IMR-90 (cell line): Measurements from ENCODE around the gene SLC16A4. TPM values are rescaled to one million over a fixed set of nuclear protein-coding genes. Genes with fewer than 3 reads are reported as not detected.
"Not testable (repeated sequence)": the region's sequence is repeated elsewhere in the genome, so short reads cannot be mapped to it uniquely, and the experiment has no call there.

ENCODE experiments used
- ATAC-seq: fragments of 200-7000 bp; cut with Tn5 transposase; 2 replicates; pipeline ENCODE4 v1.9.1; 2020; ENCODE audit warnings: low read depth, mild to moderate bottlenecking, moderate library complexity
- BruUV-seq: library from RNA; stranded (reverse); fragments of 400-500 nt; replicated peaks from 2 replicates; lab custom pipeline; 2021; lab: Mats Ljungman, UMichigan
- CTCF ChIA-PET: fragments of 300-600 bp; formaldehyde crosslinking; extraction: SDS; loops from one replicate; lab custom pipeline; 2021; ENCODE audit warnings: antibody characterized with exemption; lab: Yijun Ruan, JAX
- POLR2A ChIA-PET: fragments of 300-600 bp; sonication (Branson Sonifier 250); formaldehyde crosslinking; loops from one replicate; lab custom pipeline; 2022; ENCODE audit warnings: antibody characterized with exemption; ENCODE audit not compliant: unreplicated experiment; lab: Charles Lee
- DNase-seq: peaks from one replicate; pipeline ENCODE4 v3.0.0; 2013
- H2AFZ ChIP-seq: replicated peaks from 2 replicates; pipeline ENCODE3; 2013; ENCODE audit warnings: low read length, mild to moderate bottlenecking; ENCODE audit not compliant: poor library complexity
- H2AK5ac ChIP-seq: 2 replicates; pipeline ENCODE4 v1.6.1; 2013; ENCODE audit warnings: low read depth, low read length, inconsistent platforms
- H2AK9ac ChIP-seq: replicated peaks from 2 replicates; pipeline ENCODE3; 2013; ENCODE audit warnings: mild to moderate bottlenecking, low read depth, low read length, moderate library complexity; ENCODE audit not compliant: poor library complexity
- H2BK120ac ChIP-seq: 2 replicates; pipeline ENCODE4 v1.6.1; 2013; ENCODE audit warnings: low read depth, low read length, inconsistent platforms
- H2BK15ac ChIP-seq: 3 replicates; pipeline ENCODE4 v1.6.1; 2013; ENCODE audit warnings: low read depth, low read length, inconsistent platforms
- H2BK20ac ChIP-seq: 2 replicates; pipeline ENCODE4 v1.6.1; 2013; ENCODE audit warnings: low read depth, mild to moderate bottlenecking, inconsistent platforms, low read length, moderate library complexity
- H2BK5ac ChIP-seq: 2 replicates; pipeline ENCODE4 v1.6.1; 2013; ENCODE audit warnings: mild to moderate bottlenecking, low read depth, low read length, inconsistent platforms; ENCODE audit not compliant: poor library complexity, severe bottlenecking
- H3K14ac ChIP-seq: replicated peaks from 2 replicates; pipeline ENCODE4 v1.6.1; 2013; ENCODE audit warnings: low read depth, low read length, inconsistent platforms
- H3K18ac ChIP-seq: 2 replicates; pipeline ENCODE4 v1.6.1; 2013; ENCODE audit warnings: low read depth, low read length, control low read depth
- H3K23ac ChIP-seq: 2 replicates; pipeline ENCODE4 v1.6.1; 2013; ENCODE audit warnings: low read depth, low read length, inconsistent platforms
- H3K27ac ChIP-seq: 2 replicates; pipeline ENCODE4 v1.5.1; 2013; ENCODE audit warnings: mild to moderate bottlenecking, control low read depth, low read length; ENCODE audit not compliant: insufficient read depth
- H3K27me3 ChIP-seq: 2 replicates; pipeline ENCODE4 v1.6.1; 2013; ENCODE audit warnings: low read length; ENCODE audit not compliant: control insufficient read depth, insufficient read depth
- H3K36me3 ChIP-seq: 2 replicates; pipeline ENCODE4 v1.6.1; 2013; ENCODE audit warnings: low read length, mixed read lengths; ENCODE audit not compliant: control insufficient read depth, insufficient read depth
- H3K4ac ChIP-seq: 2 replicates; pipeline ENCODE4 v1.6.1; 2013; ENCODE audit warnings: low read depth, low read length, inconsistent platforms
- H3K4me1 ChIP-seq: 2 replicates; pipeline ENCODE4 v1.6.1; 2013; ENCODE audit warnings: low read length, mixed read lengths; ENCODE audit not compliant: control insufficient read depth, insufficient read depth
- H3K4me2 ChIP-seq: 2 replicates; pipeline ENCODE4 v1.6.1; 2013; ENCODE audit warnings: low read depth, mild to moderate bottlenecking, control low read depth, low read length, moderate library complexity
- H3K4me3 ChIP-seq: 2 replicates; pipeline ENCODE4 v1.5.1; 2013; ENCODE audit warnings: low read depth, mild to moderate bottlenecking, control low read depth, low read length, moderate library complexity; ENCODE audit not compliant: insufficient read depth
- H3K56ac ChIP-seq: 2 replicates; pipeline ENCODE4 v1.6.1; 2013; ENCODE audit warnings: low read length, inconsistent platforms; ENCODE audit not compliant: insufficient read depth; ENCODE audit errors: extremely low read depth
- H3K79me1 ChIP-seq, 2 experiments: 2 replicates each; pipeline ENCODE4 v1.6.1; 2013; ENCODE audit warnings: low read length in 2 of 2, inconsistent platforms in 1 of 2, low read depth in 1 of 2
- H3K9ac ChIP-seq: 2 replicates; pipeline ENCODE4 v1.6.1; 2013; ENCODE audit warnings: low read depth, low read length, control low read depth
- H3K9me1 ChIP-seq: 2 replicates; pipeline ENCODE4 v1.6.1; 2013; ENCODE audit warnings: low read length, inconsistent platforms; ENCODE audit not compliant: insufficient read depth
- H3K9me3 ChIP-seq: 2 replicates; pipeline ENCODE4 v1.6.1; 2013; ENCODE audit warnings: low read length; ENCODE audit not compliant: control insufficient read depth, insufficient read depth
- H4K20me1 ChIP-seq: 2 replicates; pipeline ENCODE4 v1.6.1; 2013; ENCODE audit warnings: low read length, inconsistent platforms; ENCODE audit not compliant: insufficient read depth
- H4K5ac ChIP-seq: 2 replicates; pipeline ENCODE4 v1.6.1; 2013; ENCODE audit warnings: mild to moderate bottlenecking, low read depth, low read length, control low read depth
- H4K8ac ChIP-seq, 2 experiments: 2 replicates each; pipeline ENCODE4 v1.6.1; 2013; ENCODE audit warnings: low read depth in 2 of 2, low read length in 2 of 2, control low read depth in 1 of 2, inconsistent platforms in 1 of 2
- H4K91ac ChIP-seq: 2 replicates; pipeline ENCODE4 v1.6.1; 2013; ENCODE audit warnings: low read depth, low read length, inconsistent platforms; ENCODE audit not compliant: insufficient read depth
- WGBS, 2 experiments: methylation state at CpG; one replicate each; pipeline versions ENCODE4 v1.1.5 to v1.1.7; 2013; ENCODE audit warnings: missing lambda C conversion rate in 2 of 2; ENCODE audit not compliant: insufficient read length in 1 of 2; ENCODE audit errors: extremely low coverage in 2 of 2; 5-methylcytosine and 5-hydroxymethylcytosine counted together
- dilution Hi-C: fragments of 300-500 bp; cut with HindIII; formaldehyde crosslinking; loops from one replicate; pipeline ENCODE4 v1.14.3; 2018; ENCODE audit warnings: low sequenced_read_pairs; ENCODE audit not compliant: unreplicated experiment
- in situ Hi-C: fragments of 300-500 bp; cut with MboI; formaldehyde crosslinking; loops from 3 replicates; pipeline ENCODE4 v1.14.3; 2019; ENCODE audit warnings: low sequenced_read_pairs, inconsistent platforms, mixed read lengths
- intact Hi-C: fragments of 100-400 bp; cut with micrococcal nuclease; formaldehyde crosslinking; loops from 2 replicates; pipeline ENCODE4 v1.10.0; 2022
- polyA plus RNA-seq, 3 experiments: library from polyadenylated mRNA; depleted of rRNA; stranded (reverse); fragments of >200 nt; gene quantifications; 2 replicates each; pipeline ENCODE4 v1.2.3, GENCODE V29; 2012; ENCODE audit warnings: low replicate concordance in 1 of 3
- total RNA-seq: library from RNA; depleted of rRNA; stranded (reverse); fragments of >200 nt; gene quantifications from 2 replicates; pipeline ENCODE4 v1.2.3, GENCODE V29; 2012

The SLC16A4 gene
- total and polyA plus RNA-seq, 2 of the 4 experiments (the other 2 are of a cell fraction), result 27.7 to 65.2 TPM

DNA sequence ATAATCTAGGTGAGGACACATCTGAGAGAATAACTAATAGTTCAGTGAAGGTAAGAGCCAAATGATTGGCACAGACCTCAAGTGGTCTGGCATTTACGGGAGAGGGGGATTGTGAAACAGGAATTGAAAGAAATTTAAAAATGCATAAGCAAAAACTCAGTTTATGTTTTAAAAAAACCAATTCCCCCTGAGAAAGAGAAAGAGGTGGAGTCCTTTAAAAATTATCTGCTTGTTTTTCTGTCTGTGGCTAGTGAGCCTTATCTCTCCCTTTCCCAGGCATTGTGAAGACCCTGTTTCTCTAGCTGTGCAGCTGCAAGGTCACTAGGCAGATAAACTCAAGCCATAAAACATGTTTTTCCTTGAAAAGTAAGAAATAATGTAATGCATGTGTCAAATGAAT is 22.2 kb upstream of the SLC16A4 start:
- peaks cover 14% of the 10 kb centered on the region for H3K27me3 ChIP-seq
- H2AK5ac ChIP-seq, H2AK9ac ChIP-seq, H3K56ac ChIP-seq, H3K4me1 ChIP-seq, H3K9ac ChIP-seq, H2BK20ac ChIP-seq, DNase-seq, BruUV-seq, ATAC-seq, POLR2A ChIA-PET, H3K14ac ChIP-seq, dilution Hi-C loops, H3K9me1 ChIP-seq, H4K20me1 ChIP-seq, H3K4me3 ChIP-seq, H4K5ac ChIP-seq, H2AFZ ChIP-seq, H2BK120ac ChIP-seq, H2BK5ac ChIP-seq, H4K91ac ChIP-seq, H3K4me2 ChIP-seq, H4K8ac ChIP-seq, H3K9me3 ChIP-seq, H3K4ac ChIP-seq, H2BK15ac ChIP-seq, H3K23ac ChIP-seq, H3K79me1 ChIP-seq, H3K18ac ChIP-seq, H3K36me3 ChIP-seq, H3K27ac ChIP-seq: not testable (repeated sequence)
- CTCF ChIA-PET, result interaction anchor here (0.6 to 2.5 kb wide), 9 partner anchors 8 to 210 kb away, joined by 3 to 29 read pairs (median 3); partner anchors contain the start of gene RBM15
- intact Hi-C loops (loop anchor here (2.0 kb wide), 1 partner anchor 210 kb away; no protein-coding TSS in a partner anchor), in situ Hi-C loops (loop anchor here (5.0 to 10.0 kb wide), 3 partner anchors 49 to 208 kb away; no protein-coding TSS in a partner anchor)
- no CpG with 5 or more reads among the region's 1 CpG for WGBS, 2 experiments
